HG03469 (cell line): ENCODE data around the gene MED15.
"Not testable (repeated sequence)": the region's sequence is repeated elsewhere in the genome, so short reads cannot be mapped to it uniquely, and the experiment has no call there.

Source experiments
- ATAC-seq: cut with Tn5 transposase; IDR thresholded peaks from one replicate; pipeline ENCODE4 v1.9.1; 2021; ENCODE audit warnings: mild to moderate bottlenecking, moderate library complexity, moderate number of reproducible peaks; ENCODE audit not compliant: unreplicated experiment

The MED15 gene

GRCh38 chr22:20508067-20508755 is 801 bp downstream of the MED15 start:
- ATAC-seq: not testable (repeated sequence)

DNA sequence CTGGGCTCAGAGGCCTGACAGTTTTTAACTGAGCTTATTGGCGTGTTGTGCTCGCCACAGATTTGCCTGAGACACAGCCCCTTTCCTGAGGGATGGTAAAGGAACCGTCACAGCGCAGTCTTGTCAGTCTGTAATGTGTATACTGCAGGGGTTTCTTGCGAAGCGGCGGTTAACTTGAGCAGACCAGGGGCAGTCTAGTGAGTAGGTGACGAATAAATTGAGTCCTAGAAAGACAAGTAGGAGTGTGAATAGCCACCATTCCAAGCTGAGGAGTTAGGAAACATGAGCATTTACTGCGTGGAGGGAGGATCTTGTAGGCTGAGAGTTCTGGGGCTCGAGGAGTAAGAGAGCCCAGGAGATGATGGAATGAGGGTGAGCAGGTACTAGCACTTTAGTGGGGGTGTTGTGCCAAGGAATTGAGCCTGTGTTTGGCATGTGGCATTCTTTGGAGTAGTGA is 1.4 kb downstream of the MED15 start:
- ATAC-seq: no peak

GRCh38 chr22:20509344-20510047 is 2.1 kb downstream of the MED15 start:
- no peak for ATAC-seq

GRCh38 chr22:20510811-20511577 is 3.6 kb downstream of the MED15 start:
- ATAC-seq: no peak

GRCh38 chr22:20511578-20512229 is 4.3 kb downstream of the MED15 start:
- ATAC-seq: no peak

- ATAC-seq: no peak
These were observed 7.4 kb downstream of the MED15 start for GRCh38 chr22:20514658-20515406.

DNA sequence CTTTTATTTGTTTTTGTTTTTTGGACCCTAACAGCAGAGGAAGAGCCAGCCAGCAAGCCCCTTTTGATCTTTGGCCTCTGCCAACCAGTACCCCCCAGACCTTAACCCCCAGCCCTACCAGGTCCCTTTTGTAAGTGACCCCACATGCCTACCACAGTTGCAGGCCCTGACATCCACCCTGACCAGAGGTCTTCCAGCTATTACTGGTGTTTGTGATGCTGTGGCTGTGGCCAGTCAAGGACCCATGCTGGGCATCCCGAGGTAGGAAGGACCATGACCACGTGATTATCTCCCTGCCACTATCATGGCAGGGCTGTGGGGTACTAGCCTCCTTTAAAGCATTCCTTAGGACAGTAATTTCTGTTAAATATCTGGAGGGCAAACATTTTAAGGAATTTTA is 9.0 kb downstream of the MED15 start:
- no peak for ATAC-seq

GRCh38 chr22:20517422-20517821 is 10.0 kb downstream of the MED15 start:
- ATAC-seq: no peak

- ATAC-seq: no peak
These were observed 10.6 kb downstream of the MED15 start for GRCh38 chr22:20517841-20518592.

GRCh38 chr22:20519558-20519957 is 12.1 kb downstream of the MED15 start:
- ATAC-seq: no peak

DNA sequence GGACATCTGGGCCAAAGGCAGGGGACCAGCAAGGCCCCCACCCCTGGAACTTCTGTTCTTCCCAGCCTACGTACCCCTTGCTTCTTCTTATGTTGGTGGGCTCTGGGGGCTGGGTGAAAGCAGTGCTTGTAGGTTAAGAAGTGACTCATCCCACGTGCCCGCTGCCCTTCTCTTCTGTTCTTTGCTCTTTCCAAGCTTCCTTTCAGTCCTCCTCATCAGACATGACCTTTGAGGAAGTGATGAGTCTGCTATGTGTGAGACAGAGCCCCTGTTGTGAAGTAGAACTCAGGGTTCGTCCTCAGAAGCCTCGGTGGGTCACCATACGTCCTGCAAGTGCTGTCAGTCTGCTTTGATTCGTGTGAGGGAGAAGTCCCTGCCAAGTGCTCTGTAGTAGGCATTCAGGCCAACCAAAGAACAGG is 12.7 kb downstream of the MED15 start:
- ATAC-seq: no peak

DNA sequence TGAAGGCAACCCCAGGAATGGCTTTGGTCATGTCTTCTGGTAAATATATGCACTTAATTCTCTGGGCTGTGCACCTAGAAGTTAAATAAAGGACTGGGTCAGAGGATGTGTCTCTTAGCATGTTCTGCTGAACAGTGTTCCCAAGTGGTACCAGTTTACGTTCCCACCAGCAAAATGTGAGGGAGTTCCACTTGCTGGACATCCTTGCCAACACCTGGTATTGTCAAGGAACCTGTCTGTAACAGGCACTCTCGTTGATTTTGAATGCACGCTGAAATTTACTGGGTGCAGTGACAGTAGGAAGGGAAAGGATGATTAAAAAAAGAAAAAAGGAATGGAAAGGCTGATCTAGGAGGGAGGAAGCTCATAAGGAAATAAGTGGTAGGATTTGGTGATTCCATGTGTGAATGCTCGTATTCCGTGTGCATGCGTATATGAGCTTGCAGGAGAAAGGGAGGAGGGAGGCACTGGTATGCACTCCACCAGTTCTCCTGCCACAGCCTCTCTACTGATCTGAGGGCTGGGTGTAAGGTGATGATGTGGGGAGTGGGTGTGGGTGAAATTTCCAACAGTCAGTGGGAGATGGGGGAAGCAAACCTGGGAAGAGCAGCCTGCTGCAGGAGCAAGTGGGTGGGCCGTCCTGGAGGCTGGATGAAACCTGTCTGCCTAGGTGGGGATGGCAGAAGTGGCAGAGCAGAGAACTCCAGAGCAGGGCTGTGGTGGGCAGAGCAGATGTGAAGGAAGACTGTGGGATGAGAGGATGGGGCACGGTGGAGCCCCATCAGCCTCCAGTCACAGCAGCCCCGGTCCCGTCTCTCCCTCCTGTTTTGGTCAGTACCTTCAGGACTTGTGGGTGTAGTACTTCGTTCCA is 15.0 kb downstream of the MED15 start:
- no peak for ATAC-seq

DNA sequence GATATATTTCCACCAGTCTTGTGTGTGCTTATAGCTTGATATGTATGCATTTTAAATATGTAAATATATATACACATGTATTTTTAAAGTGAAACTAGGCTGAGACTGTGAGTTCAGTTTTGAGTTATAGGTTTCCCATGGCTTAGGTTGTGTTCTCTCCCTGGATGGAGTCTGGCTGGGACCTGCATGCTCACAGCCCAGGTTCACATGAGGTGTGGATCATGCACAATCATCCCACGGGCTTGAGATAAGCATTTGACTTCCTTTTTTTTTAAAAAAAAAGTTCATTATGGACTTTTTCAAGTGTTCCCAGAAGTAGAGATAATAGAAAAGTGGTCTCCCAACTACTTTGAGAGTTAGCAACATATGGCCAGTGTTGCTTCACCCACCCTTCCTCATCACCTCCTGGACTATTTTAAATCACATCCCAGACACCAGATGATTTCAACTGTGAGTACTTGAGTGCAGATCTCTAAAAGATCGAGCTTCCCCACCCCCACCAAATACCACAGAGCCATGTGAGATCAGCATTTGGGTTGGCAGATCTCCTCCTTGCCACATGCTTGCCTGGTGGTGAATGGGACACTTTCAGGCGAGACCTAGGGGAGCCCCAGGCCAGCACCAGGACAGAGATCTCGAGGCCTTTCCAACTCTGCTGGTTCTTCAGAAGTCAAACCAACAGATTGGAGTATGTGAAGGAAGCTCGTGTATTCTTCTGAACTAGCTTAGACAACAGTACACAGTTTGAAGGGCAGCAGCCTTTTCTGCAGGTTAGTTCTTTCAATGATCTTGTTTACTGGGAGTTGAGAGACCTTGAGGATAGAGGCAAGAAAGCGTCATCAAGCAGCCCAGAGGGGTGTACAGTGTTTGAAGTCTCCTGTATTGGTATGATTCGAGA is 15.9 kb downstream of the MED15 start:
- no peak for ATAC-seq

- ATAC-seq: no peak
These were observed 16.6 kb downstream of the MED15 start for GRCh38 chr22:20524004-20524481.

DNA sequence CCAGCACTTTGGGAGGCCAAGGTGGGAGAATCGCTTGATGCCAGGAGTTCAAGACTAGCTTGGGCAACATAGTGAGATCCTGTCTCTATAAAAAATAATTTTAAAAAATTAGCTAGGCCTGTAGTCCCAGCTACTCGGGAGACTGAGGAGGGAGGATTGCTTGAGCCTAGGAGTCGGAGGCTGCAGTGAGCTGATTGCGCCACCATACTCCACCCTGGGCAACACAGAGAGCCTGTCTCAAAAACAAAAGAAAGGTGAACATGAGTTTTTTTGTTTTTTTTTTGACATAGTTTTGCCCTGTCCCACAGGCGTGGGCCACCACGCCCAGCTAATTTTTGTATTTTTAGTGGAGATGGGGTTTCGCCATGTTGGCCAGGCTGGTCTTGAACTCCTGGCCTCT is 17.6 kb downstream of the MED15 start:
- ATAC-seq: no peak

DNA sequence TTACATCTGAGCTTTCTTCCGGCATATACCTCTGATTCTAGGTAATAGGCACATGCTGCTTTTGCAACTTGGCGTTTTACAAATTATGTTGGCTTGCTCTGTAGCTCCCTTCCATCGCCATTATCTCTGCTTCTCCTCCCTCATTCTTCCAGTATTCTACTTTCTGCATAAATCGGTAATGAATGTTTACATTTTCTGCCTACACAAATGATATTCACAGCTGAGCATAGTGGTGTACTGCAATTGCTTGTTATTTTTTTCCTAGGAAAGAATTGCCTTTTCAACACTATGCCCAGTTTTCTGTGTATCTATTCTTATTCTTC is 18.9 kb downstream of the MED15 start:
- no peak for ATAC-seq

GRCh38 chr22:20526628-20527355 is 19.4 kb downstream of the MED15 start:
- no peak for ATAC-seq
